Stimulated activated CD4-positive, alpha-beta T cell treated with anti-CD3 and anti-CD28 coated beads, Interleukin-2, amount 100 ng/mL, for 48 hours (primary cell): Measurements from ENCODE around the gene ELAPOR1.
A peak's percentile ranks its signal among the peaks of the same experiment; 100 is the strongest.

Experiments
- DNase-seq, 2 donors: peaks; one replicate each; pipeline ENCODE4 v3.0.0-alpha.2; 2020

ELAPOR1 gene

GRCh38 chr1:109113590-109114341 lies at the start of gene ELAPOR1:
Gene ELAPOR1, plus strand, starts transcription at chr1:109114115. Its CDS starts 69 bp downstream, at chr1:109114184.
- peak; percentile 58 to 62 for DNase-seq

GRCh38 chr1:109065137-109065536 lies 48.8 kb upstream of the ELAPOR1 start:
- no peak for DNase-seq

- no peak for DNase-seq
Measured at GRCh38 chr1:109067883-109068282, 46.0 kb upstream of the ELAPOR1 start.

GRCh38 chr1:109069294-109069693 lies 44.6 kb upstream of the ELAPOR1 start:
- DNase-seq, result no peak

GRCh38 chr1:109075531-109076490 lies 38.1 kb upstream of the ELAPOR1 start, which contains the start of gene TAF13:
Gene TAF13, minus strand, starts transcription at chr1:109076003. Its CDS starts 56 bp downstream, at chr1:109075947.
- DNase-seq, result peak; percentile 81 to 85

- DNase-seq, result no peak
Measured at GRCh38 chr1:109078317-109078716, 35.6 kb upstream of the ELAPOR1 start.

- DNase-seq, result no peak
Measured at GRCh38 chr1:109079240-109079622, 34.7 kb upstream of the ELAPOR1 start.

GRCh38 chr1:109080441-109081082 lies 33.4 kb upstream of the ELAPOR1 start:
- no peak for DNase-seq

- no peak for DNase-seq
Measured at GRCh38 chr1:109083501-109083900, 30.4 kb upstream of the ELAPOR1 start.

GRCh38 chr1:109083923-109084322 lies 30.0 kb upstream of the ELAPOR1 start:
- DNase-seq, result no peak

- DNase-seq, result no peak
Measured at GRCh38 chr1:109084563-109085517, 29.1 kb upstream of the ELAPOR1 start.

- peak; percentile 38 to 52 for DNase-seq
Measured at GRCh38 chr1:109089242-109090015, 24.5 kb upstream of the ELAPOR1 start.

- peak; percentile 77 to 83 for DNase-seq
Measured at GRCh38 chr1:109090196-109091077, 23.5 kb upstream of the ELAPOR1 start, which contains the start of gene TMEM167B. Gene TMEM167B, plus strand, starts transcription at chr1:109090764. Its CDS starts 109 bp downstream, at chr1:109090873.

- no peak for DNase-seq
Measured at GRCh38 chr1:109091078-109091838, 22.7 kb upstream of the ELAPOR1 start.

GRCh38 chr1:109091839-109092193 lies 22.1 kb upstream of the ELAPOR1 start:
- DNase-seq, result no peak

- no peak for DNase-seq
Measured at GRCh38 chr1:109094377-109094803, 19.5 kb upstream of the ELAPOR1 start.

- DNase-seq, result no peak
Measured at GRCh38 chr1:109094871-109095270, 19.0 kb upstream of the ELAPOR1 start.

- no peak for DNase-seq
Measured at GRCh38 chr1:109095631-109096030, 18.3 kb upstream of the ELAPOR1 start.

GRCh38 chr1:109096120-109096519 lies 17.8 kb upstream of the ELAPOR1 start:
- DNase-seq, result no peak
